HuH-7.5 (cell line): ENCODE measurements around the gene ZBTB7C.

Source experiments
- DNase-seq: peaks from one replicate; pipeline ENCODE4 v3.0.0; 2011; ENCODE audit warnings: low spot score

The ZBTB7C gene

GRCh38 chr18:48138660-48139430, 270.3 kb downstream of the ZBTB7C start:
- DNase-seq, result no peak

- DNase-seq, result no peak
Observed at GRCh38 chr18:48138210-48138609, 271.0 kb downstream of the ZBTB7C start.

GRCh38 chr18:48137374-48138081, 271.7 kb downstream of the ZBTB7C start:
- no peak for DNase-seq

- no peak for DNase-seq
Observed at GRCh38 chr18:48136827-48137373, 272.3 kb downstream of the ZBTB7C start.

- DNase-seq, result no peak
Observed at GRCh38 chr18:48136051-48136826, 272.9 kb downstream of the ZBTB7C start.

- no peak for DNase-seq
Observed at GRCh38 chr18:48135436-48135966, 273.7 kb downstream of the ZBTB7C start.

GRCh38 chr18:48134609-48135008, 274.6 kb downstream of the ZBTB7C start:
- DNase-seq, result no peak

- DNase-seq, result no peak
Observed at GRCh38 chr18:48133671-48134251, 275.4 kb downstream of the ZBTB7C start.

- DNase-seq, result no peak
Observed at GRCh38 chr18:48132797-48133655, 276.2 kb downstream of the ZBTB7C start.

- no peak for DNase-seq
Observed at GRCh38 chr18:48131042-48131441, 278.1 kb downstream of the ZBTB7C start.

GRCh38 chr18:48129621-48130082, 279.5 kb downstream of the ZBTB7C start:
- DNase-seq, result no peak

- no peak for DNase-seq
Observed at GRCh38 chr18:48127606-48128005, 281.6 kb downstream of the ZBTB7C start.

GRCh38 chr18:48126240-48126639, 282.9 kb downstream of the ZBTB7C start:
- DNase-seq, result no peak

GRCh38 chr18:48125724-48126123, 283.5 kb downstream of the ZBTB7C start:
- no peak for DNase-seq

- no peak for DNase-seq
Observed at GRCh38 chr18:48124857-48125626, 284.1 kb downstream of the ZBTB7C start.

- DNase-seq, result no peak
Observed at GRCh38 chr18:48123941-48124340, 285.2 kb downstream of the ZBTB7C start.

- DNase-seq, result no peak
Observed at GRCh38 chr18:48123324-48123723, 285.9 kb downstream of the ZBTB7C start.

GRCh38 chr18:48122816-48123215, 286.4 kb downstream of the ZBTB7C start:
- DNase-seq, result no peak

GRCh38 chr18:48122376-48122775, 286.8 kb downstream of the ZBTB7C start:
- DNase-seq, result no peak

- DNase-seq, result no peak
Observed at GRCh38 chr18:48121752-48122151, 287.4 kb downstream of the ZBTB7C start.
